ENCODE results near the gene MOB3A. TPM values are rescaled to one million over a fixed set of nuclear protein-coding genes. Genes with fewer than 3 reads are reported as not detected.
A peak's percentile ranks its signal among the peaks of the same experiment; 100 is the strongest.

MOB3A gene
- total RNA-seq, 2 donors from 2014 or later: 11.7 to 22.1 TPM

DNA sequence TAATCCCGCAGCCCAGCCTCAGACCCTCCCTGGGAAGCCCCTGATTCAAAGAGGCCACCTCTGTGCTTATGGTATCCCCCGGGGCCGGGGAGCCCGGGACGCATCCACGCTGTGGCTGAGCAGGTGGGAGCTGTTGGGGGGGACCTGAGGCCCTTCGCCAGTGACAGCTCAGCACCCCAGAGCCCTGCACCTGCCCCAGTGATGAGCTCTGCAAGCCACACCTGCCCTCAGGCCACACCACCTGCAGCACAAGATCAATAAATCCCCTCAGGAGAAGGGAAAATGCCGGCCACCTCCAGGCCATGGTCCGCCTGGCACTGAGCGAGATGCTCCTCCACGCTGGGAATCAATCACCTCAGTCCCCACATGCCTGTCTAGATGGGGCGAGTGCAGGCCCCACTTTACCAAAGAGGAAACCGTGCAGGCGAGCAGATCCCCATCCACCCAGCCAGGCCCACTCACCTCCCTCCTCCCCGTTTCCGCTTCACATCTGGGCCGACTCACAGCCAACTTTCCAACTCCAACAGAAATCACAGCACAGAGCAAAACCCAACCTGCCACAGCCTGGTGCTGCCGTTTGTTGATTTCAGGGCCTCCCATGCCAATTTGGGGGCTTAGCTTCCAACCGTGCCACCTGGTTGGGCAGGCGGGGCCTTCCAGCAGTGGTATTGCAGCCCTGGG is 12.8 kb downstream of the MOB3A start:
- ATAC-seq (no peak), DNase-seq (no peak)
- Histone ChIP-seq H3K36me3 (replicated peaks in 1 of 2; ENCODE audit: insufficient read depth in 1 of 2, low read depth in 2 of 2) (peaks cover 0 to 2% of the 10 kb centered on the region in 2 donors), H3K4me3 (no peak overlapping the region), H3K4me1 (peaks cover 9% of the 10 kb centered on the region), H3K27me3 (no peaks in the 10 kb centered on the region), H3K9me3 (no peaks in the 10 kb centered on the region), H3K27ac (peak overlapping the region in 1 of 4 donors; percentile 53)
- intact Hi-C loops (cut with DNase I): loop anchor here (10.0 kb wide), 1 partner anchor 159 kb away; no protein-coding TSS in a partner anchor
- peak in 1 of 3 donors; percentile 8 for TF ChIP-seq POLR2A (IDR thresholded peaks at IDR 0.05)
- TF ChIP-seq, protein P1, sequence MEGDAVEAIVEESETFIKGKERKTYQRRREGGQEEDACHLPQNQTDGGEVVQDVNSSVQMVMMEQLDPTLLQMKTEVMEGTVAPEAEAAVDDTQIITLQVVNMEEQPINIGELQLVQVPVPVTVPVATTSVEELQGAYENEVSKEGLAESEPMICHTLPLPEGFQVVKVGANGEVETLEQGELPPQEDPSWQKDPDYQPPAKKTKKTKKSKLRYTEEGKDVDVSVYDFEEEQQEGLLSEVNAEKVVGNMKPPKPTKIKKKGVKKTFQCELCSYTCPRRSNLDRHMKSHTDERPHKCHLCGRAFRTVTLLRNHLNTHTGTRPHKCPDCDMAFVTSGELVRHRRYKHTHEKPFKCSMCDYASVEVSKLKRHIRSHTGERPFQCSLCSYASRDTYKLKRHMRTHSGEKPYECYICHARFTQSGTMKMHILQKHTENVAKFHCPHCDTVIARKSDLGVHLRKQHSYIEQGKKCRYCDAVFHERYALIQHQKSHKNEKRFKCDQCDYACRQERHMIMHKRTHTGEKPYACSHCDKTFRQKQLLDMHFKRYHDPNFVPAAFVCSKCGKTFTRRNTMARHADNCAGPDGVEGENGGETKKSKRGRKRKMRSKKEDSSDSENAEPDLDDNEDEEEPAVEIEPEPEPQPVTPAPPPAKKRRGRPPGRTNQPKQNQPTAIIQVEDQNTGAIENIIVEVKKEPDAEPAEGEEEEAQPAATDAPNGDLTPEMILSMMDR (IDR thresholded peaks at IDR 0.05): no peak
- WGBS, 2 donors: 80 to 87% methylated on average over 12 to 20 of the region's 20 CpGs

GRCh38 chr19:2081873-2082810 is 14.0 kb downstream of the MOB3A start:
- TF ChIP-seq, protein P1 (IDR thresholded peaks at IDR 0.05): no peak
- no peak for TF ChIP-seq POLR2A (IDR thresholded peaks at IDR 0.05)
- no peaks in the 10 kb centered on the region for H3K27me3 ChIP-seq
- intact Hi-C loops (cut with DNase I): loop anchor here (10.0 kb wide), 1 partner anchor 157 kb away; no protein-coding TSS in a partner anchor
- H3K4me1 ChIP-seq: peaks cover 2% of the 10 kb centered on the region
- ATAC-seq (no peak), DNase-seq (peak in 1 of 4 donors; percentile 56)
- WGBS, 2 donors: 71 to 79% methylated on average over 4 to 29 of the region's 30 CpGs
- H3K27ac ChIP-seq: peak overlapping the region in 1 of 4 donors; percentile 38
- H3K36me3 ChIP-seq (replicated peaks in 1 of 2; ENCODE audit: insufficient read depth in 1 of 2, low read depth in 2 of 2): peaks cover 0 to 10% of the 10 kb centered on the region in 2 donors
- no peaks in the 10 kb centered on the region for H3K9me3 ChIP-seq
- no peak overlapping the region for H3K4me3 ChIP-seq

DNA sequence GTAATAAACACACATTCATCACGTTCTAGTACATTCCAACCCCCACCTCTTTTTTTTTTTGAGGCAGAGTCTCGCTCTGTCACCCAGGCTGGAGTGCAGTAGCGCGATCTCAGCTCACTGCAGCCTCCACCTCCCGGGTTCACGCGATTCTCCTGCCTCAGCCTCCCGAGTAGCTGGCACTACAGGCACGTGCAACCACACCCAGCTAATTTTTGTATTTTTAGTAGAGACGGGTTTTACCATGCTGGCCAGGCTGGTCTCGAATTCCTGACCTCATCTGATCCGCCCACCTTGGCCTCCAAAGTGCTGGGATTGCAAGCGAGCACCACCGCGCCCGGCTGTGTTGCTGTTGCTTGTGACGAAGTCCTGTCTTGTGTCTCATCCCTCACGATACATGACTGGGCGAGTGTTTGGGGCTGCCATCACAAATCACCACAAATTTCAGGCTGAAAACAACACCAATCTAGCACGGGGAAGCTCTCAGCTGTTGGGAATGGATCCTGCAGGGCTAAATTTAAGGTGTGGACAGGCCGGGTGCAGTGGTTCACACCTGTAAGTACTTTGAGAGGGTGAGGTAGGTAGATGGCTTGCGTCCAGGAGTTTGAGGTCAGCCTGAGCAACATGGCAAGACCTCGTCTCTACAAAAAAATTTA is 15.7 kb downstream of the MOB3A start:
- ATAC-seq (no peak), DNase-seq (no peak)
- no peak overlapping the region for H3K27ac ChIP-seq
- H3K9me3 ChIP-seq: no peaks in the 10 kb centered on the region
- no peak overlapping the region for H3K4me3 ChIP-seq
- H3K36me3 ChIP-seq (replicated peaks in 1 of 2; ENCODE audit: insufficient read depth in 1 of 2, low read depth in 2 of 2): peaks cover 3 to 17% of the 10 kb centered on the region in 2 donors
- no peaks in the 10 kb centered on the region for H3K27me3 ChIP-seq
- WGBS, 2 donors: 82 to 87% methylated on average over 18 to 23 of the region's 23 CpGs
- TF ChIP-seq, protein P1 (IDR thresholded peaks at IDR 0.05): no peak
- TF ChIP-seq POLR2A (IDR thresholded peaks at IDR 0.05): no peak
- intact Hi-C loops (cut with DNase I): loop anchor here (10.0 kb wide), 1 partner anchor 156 kb away; no protein-coding TSS in a partner anchor
- no peaks in the 10 kb centered on the region for H3K4me1 ChIP-seq

GRCh38 chr19:2079865-2080301 is 16.2 kb downstream of the MOB3A start:
- Histone ChIP-seq H3K27me3 (no peaks in the 10 kb centered on the region), H3K4me3 (no peak overlapping the region), H3K4me1 (no peaks in the 10 kb centered on the region), H3K36me3 (replicated peaks in 1 of 2; ENCODE audit: insufficient read depth in 1 of 2, low read depth in 2 of 2) (peaks cover 3 to 19% of the 10 kb centered on the region in 2 donors), H3K27ac (no peak overlapping the region), H3K9me3 (no peaks in the 10 kb centered on the region)
- no peak for ATAC-seq
- 88 to 90% methylated on average over 7 to 17 of the region's 23 CpGs for WGBS, 2 donors
- no peak for TF ChIP-seq POLR2A (IDR thresholded peaks at IDR 0.05)
- no peak for DNase-seq
- intact Hi-C loops (cut with DNase I): loop anchor here (10.0 kb wide), 1 partner anchor 155 kb away; no protein-coding TSS in a partner anchor

All from body of pancreas (tissue), 4 donors.